SK-N-MC (cell line): ENCODE data around the gene GSTM4.

Experiments
- EZH2 ChIP-seq: fragments of 200-600 bp; sonication (generic); IDR thresholded peaks from one replicate; pipeline ENCODE4 v1.6.1; 2017; ENCODE audit warnings: antibody characterized with exemption
- POLR2AphosphoS5 ChIP-seq: IDR thresholded peaks from 2 replicates; pipeline ENCODE4 v1.6.1; 2012; ENCODE audit warnings: mild to moderate bottlenecking, low read depth, low read length, borderline replicate concordance

GRCh38 chr1:109630898-109631512, 24.9 kb upstream of the GSTM4 start:
- TF ChIP-seq POLR2AphosphoS5 (no peak), EZH2 (no peak)
